ENCODE results near the gene SBF2. TPM values are rescaled to one million over a fixed set of nuclear protein-coding genes. Genes with fewer than 3 reads are reported as not detected.

The SBF2 gene
- total RNA-seq, 4 donors from 2014 or later, result 44.6 to 59.4 (median 53.4) TPM

DNA sequence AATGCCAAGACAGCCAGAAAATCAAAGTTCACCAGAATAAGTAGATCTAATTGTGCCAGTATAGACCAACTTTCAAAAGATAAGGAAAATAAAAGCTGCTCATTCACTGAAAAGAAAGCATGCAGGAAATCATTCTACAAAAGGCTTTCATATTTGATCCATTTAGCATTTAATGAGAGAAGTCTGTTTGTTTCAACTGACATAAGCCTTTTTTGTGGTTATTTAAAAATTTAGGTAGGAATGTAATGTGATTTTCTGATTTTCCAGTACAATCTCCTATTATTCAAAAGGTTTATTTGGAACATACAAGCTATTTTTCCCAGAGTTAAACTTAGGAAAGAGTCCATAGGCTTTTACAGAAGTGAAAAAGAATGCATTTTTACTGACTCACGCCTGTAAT, 92.7 kb downstream of the SBF2 start:
- Histone ChIP-seq H3K27ac (replicated peaks in 1 of 4) (no peak overlapping the region), H3K4me3 (no peak overlapping the region), H3K27me3 (no peaks in the 10 kb centered on the region), H3K36me3 (no peaks in the 10 kb centered on the region), H3K9me3 (peaks cover 0 to 21% (median 14%) of the 10 kb centered on the region in 4 donors), H3K4me1 (no peaks in the 10 kb centered on the region)
- TF ChIP-seq EP300 (IDR thresholded peaks at IDR 0.05), result no peak
- TF ChIP-seq POLR2AphosphoS5 (IDR thresholded peaks at IDR 0.05), result no peak
- TF ChIP-seq, protein P1, sequence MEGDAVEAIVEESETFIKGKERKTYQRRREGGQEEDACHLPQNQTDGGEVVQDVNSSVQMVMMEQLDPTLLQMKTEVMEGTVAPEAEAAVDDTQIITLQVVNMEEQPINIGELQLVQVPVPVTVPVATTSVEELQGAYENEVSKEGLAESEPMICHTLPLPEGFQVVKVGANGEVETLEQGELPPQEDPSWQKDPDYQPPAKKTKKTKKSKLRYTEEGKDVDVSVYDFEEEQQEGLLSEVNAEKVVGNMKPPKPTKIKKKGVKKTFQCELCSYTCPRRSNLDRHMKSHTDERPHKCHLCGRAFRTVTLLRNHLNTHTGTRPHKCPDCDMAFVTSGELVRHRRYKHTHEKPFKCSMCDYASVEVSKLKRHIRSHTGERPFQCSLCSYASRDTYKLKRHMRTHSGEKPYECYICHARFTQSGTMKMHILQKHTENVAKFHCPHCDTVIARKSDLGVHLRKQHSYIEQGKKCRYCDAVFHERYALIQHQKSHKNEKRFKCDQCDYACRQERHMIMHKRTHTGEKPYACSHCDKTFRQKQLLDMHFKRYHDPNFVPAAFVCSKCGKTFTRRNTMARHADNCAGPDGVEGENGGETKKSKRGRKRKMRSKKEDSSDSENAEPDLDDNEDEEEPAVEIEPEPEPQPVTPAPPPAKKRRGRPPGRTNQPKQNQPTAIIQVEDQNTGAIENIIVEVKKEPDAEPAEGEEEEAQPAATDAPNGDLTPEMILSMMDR (IDR thresholded peaks at IDR 0.05), result no peak
- no peak for TF ChIP-seq POLR2A (IDR thresholded peaks at IDR 0.05; ENCODE audit: low read depth)
- no peak for DNase-seq (ENCODE audit: extremely low spot score)
- WGBS, result 89% methylated on average over 1 of the region's 1 CpG
- intact Hi-C loops (cut with DNase I), result loop anchor here (10.0 kb wide), 1 partner anchor 207 kb away; no protein-coding TSS in a partner anchor

DNA sequence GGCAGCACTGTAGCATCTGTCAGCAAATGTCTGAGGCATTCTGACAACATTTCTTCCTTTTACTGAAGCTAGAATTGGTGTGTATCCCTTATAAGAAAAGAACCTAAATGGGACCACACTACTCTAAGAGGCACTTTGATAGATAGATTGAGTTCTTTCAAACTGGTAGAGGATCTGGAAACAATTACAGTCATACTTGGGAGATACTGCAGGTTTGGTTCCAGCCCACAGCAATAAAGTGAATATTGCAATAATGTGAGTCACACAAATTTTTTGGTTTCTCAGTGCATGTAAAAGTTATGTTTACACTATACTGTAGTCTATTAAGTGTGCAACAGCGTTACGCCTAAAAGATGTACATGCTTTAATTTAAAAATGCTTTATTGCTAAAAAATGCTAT, 96.9 kb downstream of the SBF2 start:
- TF ChIP-seq POLR2AphosphoS5 (IDR thresholded peaks at IDR 0.05) (no peak), EP300 (IDR thresholded peaks at IDR 0.05) (no peak), POLR2A (IDR thresholded peaks at IDR 0.05; ENCODE audit: low read depth) (no peak)
- TF ChIP-seq, protein P1 (IDR thresholded peaks at IDR 0.05), result no peak
- WGBS, result 96% methylated on average over 2 of the region's 2 CpGs

DNA sequence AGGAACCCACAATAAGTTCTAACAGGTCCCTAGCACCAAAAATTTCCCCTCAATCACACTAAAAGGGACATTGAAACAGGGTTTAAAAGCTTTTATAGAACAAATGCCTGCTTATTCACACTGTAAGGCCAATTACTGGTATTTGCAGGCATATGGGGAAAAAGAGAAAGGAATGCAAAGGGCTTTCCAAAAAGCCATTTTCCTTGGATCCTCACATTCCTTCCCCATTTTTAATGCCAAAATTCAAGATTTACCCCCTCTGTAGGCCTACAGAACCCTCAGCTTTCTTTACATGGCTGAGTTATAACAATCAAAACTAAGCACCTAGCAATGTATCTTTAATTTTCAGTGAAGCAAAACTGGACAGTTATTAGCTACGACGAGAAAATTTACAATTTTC, 102.0 kb downstream of the SBF2 start:
- 93% methylated on average over 2 of the region's 2 CpGs for WGBS
- H3K27ac ChIP-seq (replicated peaks in 1 of 4), result no peak overlapping the region
- intact Hi-C loops (cut with DNase I), result no loop called here
- H3K4me1 ChIP-seq, result no peaks in the 10 kb centered on the region
- H3K9me3 ChIP-seq, result no peaks in the 10 kb centered on the region
- DNase-seq (ENCODE audit: extremely low spot score), result no peak
- no peaks in the 10 kb centered on the region for H3K27me3 ChIP-seq
- H3K36me3 ChIP-seq, result peaks cover 0 to 8% (median 0%) of the 10 kb centered on the region in 4 donors
- TF ChIP-seq POLR2AphosphoS5 (IDR thresholded peaks at IDR 0.05) (no peak), POLR2A (IDR thresholded peaks at IDR 0.05; ENCODE audit: low read depth) (no peak), EP300 (IDR thresholded peaks at IDR 0.05) (no peak)
- TF ChIP-seq, protein P1 (IDR thresholded peaks at IDR 0.05), result no peak
- no peak overlapping the region for H3K4me3 ChIP-seq

More for the DNA sequence above, 96.9 kb downstream of the SBF2 start:
- DNase-seq (ENCODE audit: extremely low spot score), result no peak
- no peaks in the 10 kb centered on the region for H3K27me3 ChIP-seq
- peaks cover 0 to 8% (median 0%) of the 10 kb centered on the region in 4 donors for H3K36me3 ChIP-seq
- no peaks in the 10 kb centered on the region for H3K4me1 ChIP-seq
- no peak overlapping the region for H3K4me3 ChIP-seq
- intact Hi-C loops (cut with DNase I), result no loop called here
- H3K9me3 ChIP-seq, result no peaks in the 10 kb centered on the region
- no peak overlapping the region for H3K27ac ChIP-seq (replicated peaks in 1 of 4)

DNA sequence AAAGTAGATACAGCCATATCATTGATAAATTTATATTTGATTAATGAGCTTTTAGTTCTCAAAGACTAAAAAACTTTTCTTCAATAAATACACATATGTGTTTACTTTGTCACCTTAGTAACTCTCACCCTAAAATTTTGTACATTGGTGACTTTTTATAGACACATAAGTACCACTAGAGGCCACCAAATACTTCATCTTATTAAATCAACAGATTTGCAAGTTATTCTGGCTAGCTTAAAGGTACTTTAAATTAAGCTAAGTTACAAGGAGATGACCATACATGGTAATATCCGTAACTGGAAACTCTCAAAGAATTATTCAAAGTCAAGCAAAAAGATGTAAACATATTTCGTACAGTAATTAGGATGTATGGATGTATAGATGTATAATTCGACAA, 112.2 kb downstream of the SBF2 start:
- Histone ChIP-seq H3K9me3 (no peaks in the 10 kb centered on the region), H3K4me1 (no peaks in the 10 kb centered on the region), H3K27me3 (no peaks in the 10 kb centered on the region), H3K36me3 (no peaks in the 10 kb centered on the region), H3K4me3 (no peak overlapping the region), H3K27ac (replicated peaks in 1 of 4) (no peak overlapping the region)
- WGBS, result 97% methylated on average over 3 of the region's 3 CpGs
- DNase-seq (ENCODE audit: extremely low spot score), result no peak
- intact Hi-C loops (cut with DNase I), result no loop called here
- TF ChIP-seq POLR2A (IDR thresholded peaks at IDR 0.05; ENCODE audit: low read depth) (no peak), POLR2AphosphoS5 (IDR thresholded peaks at IDR 0.05) (no peak)
- TF ChIP-seq, protein P1 (IDR thresholded peaks at IDR 0.05), result peak; percentile 10 to 32 (median 11)

DNA sequence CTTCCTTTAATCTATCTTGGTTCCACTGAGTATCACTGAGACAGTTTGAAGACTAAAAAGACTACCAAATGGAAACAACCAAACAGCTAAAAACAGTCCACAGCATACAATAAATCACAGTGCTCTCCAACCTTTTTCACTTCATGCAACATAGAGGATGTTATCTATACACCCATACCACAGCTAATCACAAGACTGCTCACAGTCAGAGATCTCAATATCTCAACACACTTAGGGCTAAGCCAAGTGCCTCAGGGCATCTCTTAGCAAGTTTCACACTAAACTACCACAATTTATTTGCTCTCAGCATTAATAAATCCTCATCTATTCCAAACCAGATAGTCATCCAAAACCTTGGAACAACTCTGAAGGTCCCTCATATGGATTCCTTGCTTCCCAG, 129.4 kb downstream of the SBF2 start:
- no peak overlapping the region for H3K27ac ChIP-seq (replicated peaks in 1 of 4)
- TF ChIP-seq, protein P1 (IDR thresholded peaks at IDR 0.05), result no peak
- TF ChIP-seq POLR2AphosphoS5 (IDR thresholded peaks at IDR 0.05), result no peak
- intact Hi-C loops (cut with DNase I), result no loop called here
- no peak overlapping the region for H3K4me3 ChIP-seq
- no peaks in the 10 kb centered on the region for H3K9me3 ChIP-seq
- no peaks in the 10 kb centered on the region for H3K27me3 ChIP-seq
- peaks cover 12 to 48% (median 37%) of the 10 kb centered on the region in 4 donors for H3K4me1 ChIP-seq
- DNase-seq (ENCODE audit: extremely low spot score), result no peak
- H3K36me3 ChIP-seq, result no peaks in the 10 kb centered on the region
